Prostate gland (tissue), 2 donors: ENCODE measurements around the gene GPR35. TPM values are rescaled to one million over a fixed set of nuclear protein-coding genes. Genes with fewer than 3 reads are reported as not detected.

Experiments used
- DNase-seq: peaks from one replicate; pipeline ENCODE4 v3.0.0-alpha.2; 2019; ENCODE audit warnings: low spot score
- H3K27ac ChIP-seq, 2 donors: fragments of 200-600 bp; sonication (generic); 2 replicates each; pipeline ENCODE4 v1.5.1; 2017 to 2019
- H3K27me3 ChIP-seq: fragments of 200-600 bp; sonication (generic); replicated peaks from 2 replicates; pipeline ENCODE4 v1.5.1; 2019; ENCODE audit not compliant: insufficient read depth
- H3K36me3 ChIP-seq, 2 donors: fragments of 200-600 bp; sonication (generic); 1 replicate in 1 of 2; 2 replicates in 1 of 2; pipeline versions ENCODE4 v1.5.1 to v1.8.1; 2017 to 2019
- H3K4me1 ChIP-seq: fragments of 200-600 bp; sonication (generic); replicated peaks from 2 replicates; pipeline ENCODE4 v1.5.1; 2019
- H3K4me3 ChIP-seq, 2 donors: fragments of 200-600 bp; sonication (generic); 2 replicates each; pipeline ENCODE4 v1.5.1; 2017 to 2019
- H3K9me3 ChIP-seq: fragments of 200-600 bp; sonication (generic); 2 replicates; pipeline ENCODE4 v1.5.1; 2017
- POLR2A ChIP-seq: fragments of 450-650 bp; IDR thresholded peaks from one replicate; pipeline ENCODE4 v1.6.1; 2016; ENCODE audit warnings: antibody characterized with exemption, mild to moderate bottlenecking
- POLR2AphosphoS5 ChIP-seq: sonication (generic); formaldehyde crosslinking; IDR thresholded peaks from one replicate; pipeline ENCODE4 v1.6.1; 2017; ENCODE audit warnings: antibody characterized with exemption
- WGBS: methylation state at CpG from one replicate; pipeline ENCODE4 v1.1.5; 2018; 5-methylcytosine and 5-hydroxymethylcytosine counted together
- intact Hi-C: fragments of 100-400 bp; cut with DNase I; formaldehyde crosslinking; loops from one replicate; pipeline ENCODE4 v1.14.2; 2022
- total RNA-seq, 2 donors: library from RNA; depleted of rRNA; stranded (reverse); fragments of >200 nt; gene quantifications; one replicate each; pipeline ENCODE4 v1.1.0, GENCODE V29; 2016
- TF ChIP-seq, protein P1 (sequence below), 4 experiments: fragments of 200-600 bp in 2 of 4; fragments of 450-650 bp in 2 of 4; sonication (generic) in 2 of 4; IDR thresholded peaks; 1 replicate in 3 of 4; 2 replicates in 1 of 4; pipeline ENCODE4 v1.5.1; 2016 to 2019; ENCODE audit warnings: antibody characterized with exemption in 4 of 4, mild to moderate bottlenecking in 2 of 4, moderate library complexity in 2 of 4

The GPR35 gene, protein sequence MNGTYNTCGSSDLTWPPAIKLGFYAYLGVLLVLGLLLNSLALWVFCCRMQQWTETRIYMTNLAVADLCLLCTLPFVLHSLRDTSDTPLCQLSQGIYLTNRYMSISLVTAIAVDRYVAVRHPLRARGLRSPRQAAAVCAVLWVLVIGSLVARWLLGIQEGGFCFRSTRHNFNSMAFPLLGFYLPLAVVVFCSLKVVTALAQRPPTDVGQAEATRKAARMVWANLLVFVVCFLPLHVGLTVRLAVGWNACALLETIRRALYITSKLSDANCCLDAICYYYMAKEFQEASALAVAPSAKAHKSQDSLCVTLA
- 1 to 10 TPM; 3.3 to 4.6 TPM for total RNA-seq

DNA sequence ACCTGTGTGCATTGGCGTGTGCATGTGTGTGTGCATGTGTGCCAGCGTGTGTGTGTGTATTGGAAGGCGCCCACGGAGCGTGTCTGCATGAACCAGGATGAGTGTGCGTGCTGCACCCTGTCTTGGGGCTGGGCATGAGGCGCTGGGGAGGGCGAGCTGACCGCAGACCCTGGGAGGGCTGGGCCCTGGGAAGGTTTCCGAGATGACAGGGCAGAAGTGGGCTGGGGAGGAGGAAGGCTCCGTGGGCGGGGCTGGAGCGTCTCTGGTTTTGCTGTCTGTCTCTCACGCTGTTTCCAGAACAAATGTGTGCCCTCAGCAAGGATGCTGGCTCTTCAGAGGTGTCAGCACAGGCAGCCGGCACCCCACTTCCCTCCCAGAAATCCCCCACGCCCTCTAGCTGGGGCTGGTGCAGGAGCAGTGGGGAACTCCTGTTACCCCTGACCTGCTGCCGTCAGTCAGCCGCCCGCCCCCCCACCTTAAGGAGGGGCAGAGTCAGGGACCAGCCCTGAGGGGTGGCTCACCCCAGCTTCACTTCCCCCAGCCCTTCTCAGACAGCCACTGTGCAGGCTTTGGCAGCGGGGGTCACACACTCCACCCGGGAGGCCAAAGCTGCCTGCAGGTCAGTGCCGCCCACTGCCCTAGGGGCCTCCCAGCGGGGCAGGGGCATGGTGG, at the start of gene GPR35:
Gene GPR35, plus strand, starts transcription at position 531 of the 672 bp plus-strand sequence. CDS start 4,473 bp downstream, outside the sequence.
- Histone ChIP-seq H3K27ac (no peak within 1 kb of the TSS), H3K4me3 (no peak within 1 kb of the TSS), H3K27me3 (no peaks in the 10 kb centered on the region), H3K9me3 (no peaks in the 10 kb centered on the region), H3K36me3 (no peaks in the 10 kb centered on the region), H3K4me1 (no peaks in the 10 kb centered on the region)
- 45% methylated on average over 23 of the region's 23 CpGs for WGBS
- TF ChIP-seq, protein P1, sequence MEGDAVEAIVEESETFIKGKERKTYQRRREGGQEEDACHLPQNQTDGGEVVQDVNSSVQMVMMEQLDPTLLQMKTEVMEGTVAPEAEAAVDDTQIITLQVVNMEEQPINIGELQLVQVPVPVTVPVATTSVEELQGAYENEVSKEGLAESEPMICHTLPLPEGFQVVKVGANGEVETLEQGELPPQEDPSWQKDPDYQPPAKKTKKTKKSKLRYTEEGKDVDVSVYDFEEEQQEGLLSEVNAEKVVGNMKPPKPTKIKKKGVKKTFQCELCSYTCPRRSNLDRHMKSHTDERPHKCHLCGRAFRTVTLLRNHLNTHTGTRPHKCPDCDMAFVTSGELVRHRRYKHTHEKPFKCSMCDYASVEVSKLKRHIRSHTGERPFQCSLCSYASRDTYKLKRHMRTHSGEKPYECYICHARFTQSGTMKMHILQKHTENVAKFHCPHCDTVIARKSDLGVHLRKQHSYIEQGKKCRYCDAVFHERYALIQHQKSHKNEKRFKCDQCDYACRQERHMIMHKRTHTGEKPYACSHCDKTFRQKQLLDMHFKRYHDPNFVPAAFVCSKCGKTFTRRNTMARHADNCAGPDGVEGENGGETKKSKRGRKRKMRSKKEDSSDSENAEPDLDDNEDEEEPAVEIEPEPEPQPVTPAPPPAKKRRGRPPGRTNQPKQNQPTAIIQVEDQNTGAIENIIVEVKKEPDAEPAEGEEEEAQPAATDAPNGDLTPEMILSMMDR (IDR thresholded peaks at IDR 0.05) = no peak
- TF ChIP-seq POLR2AphosphoS5 = no peak
- TF ChIP-seq POLR2A = no peak
- no peak for DNase-seq
- intact Hi-C loops = no loop called here

DNA sequence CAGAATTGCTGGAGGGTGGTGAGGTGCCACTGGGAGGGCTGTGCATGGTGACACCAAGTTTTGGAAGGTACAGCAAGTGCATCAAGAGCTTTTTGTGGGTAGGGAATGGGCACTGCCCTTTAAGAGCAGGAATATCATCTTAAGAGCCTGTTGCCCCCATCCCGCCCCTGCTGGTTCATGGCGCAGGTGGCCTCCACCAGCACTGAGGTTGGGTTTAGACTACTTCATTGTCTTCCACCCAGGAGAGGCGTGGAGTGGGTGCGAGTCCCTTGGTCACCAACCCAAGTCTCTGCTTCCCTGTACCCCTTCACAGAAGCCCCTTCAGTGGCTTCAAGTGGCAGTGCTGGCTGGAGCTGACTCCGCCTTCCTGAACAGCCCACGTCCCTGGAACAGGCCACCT, 49.2 kb upstream of the GPR35 start:
- Histone ChIP-seq H3K4me3 (no peak overlapping the region), H3K4me1 (no peaks in the 10 kb centered on the region), H3K27ac (no peak overlapping the region), H3K27me3 (no peaks in the 10 kb centered on the region), H3K9me3 (no peaks in the 10 kb centered on the region), H3K36me3 (peaks cover 11 to 23% of the 10 kb centered on the region in 2 donors)
- intact Hi-C loops = no loop called here
- 83% methylated on average over 5 of the region's 6 CpGs for WGBS
- DNase-seq = no peak
- TF ChIP-seq POLR2AphosphoS5 (no peak), POLR2A (no peak)
- TF ChIP-seq, protein P1 (IDR thresholded peaks at IDR 0.05) = no peak

DNA sequence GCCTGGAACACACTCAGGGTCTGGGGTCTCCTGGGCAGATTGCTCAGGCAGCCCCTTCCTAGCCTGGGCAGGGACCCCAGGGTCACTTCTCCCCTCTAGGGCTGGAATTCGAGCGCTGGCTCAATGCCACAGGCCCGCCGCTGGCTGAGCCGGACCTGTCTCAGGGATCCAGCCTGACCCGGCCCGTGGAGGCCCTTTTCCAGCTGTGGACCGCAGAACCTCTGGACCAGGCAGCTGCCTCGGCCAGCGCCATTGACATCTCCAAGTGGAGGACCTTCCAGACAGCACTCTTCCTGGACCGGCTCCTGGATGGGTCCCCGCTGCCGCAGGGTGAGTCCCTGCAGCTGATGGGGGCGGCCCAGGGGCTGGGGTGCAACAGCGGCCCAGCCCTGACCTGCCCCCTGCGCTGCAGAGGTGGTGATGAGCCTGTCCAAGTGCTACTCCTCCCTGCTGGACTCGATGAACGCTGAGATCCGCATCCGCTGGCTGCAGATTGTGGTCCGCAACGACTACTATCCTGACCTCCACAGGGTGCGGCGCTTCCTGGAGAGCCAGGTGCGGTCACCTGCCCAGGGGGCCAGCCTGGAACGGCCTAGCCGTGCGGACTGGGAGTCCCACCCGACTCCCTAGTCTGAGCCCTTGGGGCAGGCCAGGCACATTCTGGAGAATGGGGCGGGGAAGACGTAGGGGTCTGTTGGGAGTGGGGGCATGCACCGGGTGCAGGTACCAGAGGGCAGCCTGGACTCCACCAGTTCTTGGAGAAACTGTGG, 48.7 kb upstream of the GPR35 start:
- 89% methylated on average over 32 of the region's 32 CpGs for WGBS
- H3K9me3 ChIP-seq = no peaks in the 10 kb centered on the region
- H3K27ac ChIP-seq = no peak overlapping the region
- TF ChIP-seq POLR2AphosphoS5 (no peak), POLR2A (no peak)
- TF ChIP-seq, protein P1 (IDR thresholded peaks at IDR 0.05) = no peak
- peaks cover 11 to 23% of the 10 kb centered on the region in 2 donors for H3K36me3 ChIP-seq
- H3K27me3 ChIP-seq = no peaks in the 10 kb centered on the region
- H3K4me3 ChIP-seq = no peak overlapping the region
- intact Hi-C loops = no loop called here
- H3K4me1 ChIP-seq = no peaks in the 10 kb centered on the region
- no peak for DNase-seq

DNA sequence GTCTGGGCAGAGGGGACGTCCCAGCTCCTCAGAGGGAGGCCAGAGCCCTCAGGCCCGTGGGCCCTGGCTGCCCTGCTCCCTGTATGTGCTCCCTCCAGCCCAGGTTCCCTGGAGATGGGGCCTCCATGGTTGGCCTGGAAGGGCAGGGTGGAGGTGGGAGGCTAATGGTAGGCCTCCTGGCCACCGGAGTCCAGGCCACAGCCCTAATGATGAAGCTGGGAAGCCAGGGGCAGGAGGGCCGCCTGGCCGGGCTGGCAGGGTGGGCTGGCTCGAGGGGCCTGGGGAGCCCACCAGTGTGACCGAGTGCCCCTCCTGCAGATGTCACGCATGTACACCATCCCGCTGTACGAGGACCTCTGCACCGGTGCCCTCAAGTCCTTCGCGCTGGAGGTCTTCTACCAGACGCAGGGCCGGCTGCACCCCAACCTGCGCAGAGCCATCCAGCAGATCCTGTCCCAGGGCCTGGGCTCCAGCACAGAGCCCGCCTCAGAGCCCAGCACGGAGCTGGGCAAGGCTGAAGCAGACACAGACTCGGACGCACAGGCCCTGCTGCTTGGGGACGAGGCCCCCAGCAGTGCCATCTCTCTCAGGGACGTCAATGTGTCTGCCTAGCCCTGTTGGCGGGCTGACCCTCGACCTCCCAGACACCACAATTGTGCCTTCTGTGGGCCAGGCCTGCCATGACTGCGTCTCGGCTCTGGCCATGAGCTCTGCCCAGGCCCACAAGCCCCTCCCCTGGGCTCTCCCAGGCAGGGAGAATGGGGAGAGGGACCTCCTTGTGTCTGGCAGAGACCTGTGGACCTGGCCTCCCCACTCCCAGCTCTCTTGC, 47.8 kb upstream of the GPR35 start:
- DNase-seq = no peak
- Histone ChIP-seq H3K27me3 (no peaks in the 10 kb centered on the region), H3K4me3 (no peak overlapping the region), H3K36me3 (peaks cover 11 to 23% of the 10 kb centered on the region in 2 donors), H3K9me3 (no peaks in the 10 kb centered on the region), H3K27ac (no peak overlapping the region), H3K4me1 (no peaks in the 10 kb centered on the region)
- intact Hi-C loops = no loop called here
- no peak for TF ChIP-seq POLR2AphosphoS5
- no peak for TF ChIP-seq POLR2A
- TF ChIP-seq, protein P1 (IDR thresholded peaks at IDR 0.05) = no peak
- 85% methylated on average over 25 of the region's 26 CpGs for WGBS
